ELR (cell line): ENCODE data around the gene PDZD11.
"Not testable (repeated sequence)": the region's sequence is repeated elsewhere in the genome, so short reads cannot be mapped to it uniquely, and the experiment has no call there.

ENCODE experiments used
- DNase-seq: peaks from one replicate; pipeline ENCODE4 v3.0.0-alpha.2; 2015; ENCODE audit warnings: low read depth

PDZD11 gene, protein sequence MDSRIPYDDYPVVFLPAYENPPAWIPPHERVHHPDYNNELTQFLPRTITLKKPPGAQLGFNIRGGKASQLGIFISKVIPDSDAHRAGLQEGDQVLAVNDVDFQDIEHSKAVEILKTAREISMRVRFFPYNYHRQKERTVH

DNA sequence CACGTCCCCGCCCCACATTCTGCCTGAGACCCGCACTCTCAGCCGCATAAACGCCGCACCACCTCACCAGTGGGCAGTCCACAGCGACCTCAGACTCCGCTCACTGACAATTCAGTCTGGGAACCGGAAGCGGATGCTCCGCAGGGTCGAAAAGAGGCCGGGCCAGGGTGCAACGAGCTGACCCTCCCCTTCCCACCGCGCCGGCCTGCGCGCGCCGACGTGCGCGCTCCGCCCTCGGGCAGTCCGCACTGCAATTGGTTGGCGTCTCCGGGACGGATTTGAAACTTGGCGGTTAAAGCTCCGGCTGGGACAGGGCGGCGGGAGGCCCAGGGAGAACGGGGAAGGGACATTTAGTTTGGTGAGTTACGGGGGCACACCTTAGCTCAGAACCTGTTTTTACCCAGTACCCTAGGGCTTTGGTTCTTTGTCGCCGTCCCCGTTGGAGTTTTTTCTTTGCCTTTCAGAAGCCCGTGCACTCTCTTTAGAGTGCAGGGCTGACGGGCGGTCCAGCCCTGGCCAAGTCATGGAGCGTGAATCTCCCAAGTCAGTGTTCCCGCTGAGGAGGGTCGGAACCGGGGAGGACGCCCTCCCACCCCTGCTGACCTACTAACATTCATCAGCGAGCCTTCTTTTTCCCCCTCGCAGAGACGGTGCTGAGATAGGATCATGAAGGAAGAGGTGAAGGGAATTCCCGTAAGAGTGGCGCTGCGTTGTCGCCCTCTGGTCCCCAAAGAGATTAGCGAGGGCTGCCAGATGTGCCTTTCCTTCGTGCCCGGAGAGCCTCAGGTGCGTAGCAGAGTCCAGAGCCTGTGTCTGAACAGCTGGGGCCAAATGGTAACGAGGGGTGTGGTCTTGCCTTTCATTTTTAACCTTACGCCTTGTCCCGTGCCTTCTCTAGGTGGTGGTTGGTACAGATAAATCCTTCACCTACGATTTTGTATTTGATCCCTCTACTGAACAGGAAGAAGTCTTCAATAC is at the start of gene PDZD11, which contains the start of gene KIF4A:
PDZD11 (minus strand) TSS at position 135 of the 978 bp plus-strand sequence. CDS start 586 bp downstream, outside the sequence.
KIF4A (plus strand) TSS at position 312 of the 978 bp plus-strand sequence; CDS start at position 667, 355 bp downstream.
- DNase-seq = peak; percentile 86

DNA sequence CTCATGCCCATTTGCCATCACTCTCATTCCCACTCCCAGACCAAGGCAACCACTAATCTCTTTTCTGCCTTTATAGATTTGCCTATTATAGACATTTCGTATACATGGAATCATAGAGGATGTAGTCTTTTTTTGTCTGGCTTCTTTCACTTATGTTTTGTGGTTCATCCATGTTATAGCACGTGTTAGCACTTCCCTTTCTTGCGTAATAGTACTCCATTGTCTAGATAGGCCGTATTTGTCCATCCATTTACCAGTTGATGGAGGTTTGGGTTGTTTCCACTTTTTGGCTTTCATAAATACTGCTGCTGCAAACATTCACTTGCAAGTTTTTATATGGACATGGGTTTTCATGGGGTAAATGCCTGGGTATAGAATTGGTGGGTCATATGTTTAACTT is 48.6 kb upstream of the PDZD11 start:
- no peak for DNase-seq

DNA sequence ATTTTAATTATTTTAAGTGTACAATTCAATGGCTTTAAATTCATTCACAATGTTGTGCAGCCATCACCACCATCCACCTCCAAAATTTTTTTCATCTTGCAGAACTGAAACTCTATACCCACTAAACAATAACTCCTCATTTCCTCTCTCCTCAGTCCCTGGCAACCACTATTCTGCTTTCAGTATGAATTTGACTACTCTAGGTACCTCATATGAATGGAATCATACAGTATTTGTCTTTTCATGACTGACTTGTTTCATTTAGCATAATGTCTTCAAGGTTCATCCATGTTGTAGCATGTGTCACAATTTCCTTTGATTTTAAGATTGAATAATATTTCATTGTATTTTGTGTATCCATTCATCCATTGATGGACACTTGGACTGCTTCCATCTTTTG is 47.0 kb upstream of the PDZD11 start:
- no peak for DNase-seq

DNA sequence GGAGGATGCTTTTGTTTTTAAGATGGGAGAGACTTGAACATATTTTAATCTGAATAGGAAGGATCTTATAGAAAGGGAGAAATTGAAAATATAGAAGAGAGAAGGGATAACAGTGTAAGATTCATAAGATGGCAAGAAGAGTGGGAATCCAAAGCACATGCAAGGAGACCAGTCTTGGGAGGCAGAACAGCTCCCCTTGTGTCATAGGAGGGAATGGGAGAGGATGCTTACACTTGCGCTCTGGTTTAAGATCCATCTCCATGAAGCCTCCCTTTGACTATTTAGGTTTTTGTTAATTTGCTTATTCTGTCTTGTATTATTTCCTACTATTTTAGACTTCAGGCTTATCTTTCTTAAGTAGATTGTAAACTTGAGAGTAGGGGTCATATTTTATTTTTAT is 42.9 kb upstream of the PDZD11 start:
- peak; percentile 2 for DNase-seq

DNA sequence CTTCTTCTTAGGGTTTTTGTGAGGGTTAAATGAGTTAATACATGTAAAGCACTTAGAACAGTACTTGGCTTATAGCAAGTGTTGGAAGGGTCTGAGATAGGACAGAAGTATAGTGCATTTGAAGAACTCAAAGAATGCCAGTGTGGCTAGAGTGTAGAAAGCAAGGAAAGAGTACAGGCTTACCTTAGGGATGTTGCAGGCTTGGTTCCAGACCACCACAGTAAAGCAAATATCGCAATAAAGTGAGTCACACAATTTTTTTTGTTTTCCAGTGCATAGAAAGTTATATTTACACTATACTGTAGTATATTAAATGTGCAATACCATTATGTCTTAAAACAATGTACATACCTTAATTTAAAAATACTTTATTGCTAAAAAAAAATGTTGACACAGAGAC is 41.4 kb upstream of the PDZD11 start:
- DNase-seq = no peak

DNA sequence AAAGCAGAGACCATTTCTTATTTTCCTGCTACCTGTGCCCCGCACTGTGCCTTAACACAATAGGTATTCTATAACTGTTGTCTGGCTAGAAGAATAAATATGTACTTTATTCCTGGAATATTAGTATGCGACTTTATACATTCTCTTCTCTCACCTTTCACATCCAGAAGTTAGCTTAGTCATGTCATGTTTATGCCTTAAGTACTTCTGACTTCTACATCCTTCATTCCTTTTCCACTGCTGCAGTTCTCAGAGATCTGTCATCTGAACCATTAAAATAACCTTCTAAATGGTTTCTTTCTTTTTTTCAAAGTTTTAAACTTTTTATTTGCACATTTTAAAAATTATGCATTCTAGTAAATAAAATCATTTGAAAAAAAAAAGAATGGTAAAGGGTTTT is 34.6 kb upstream of the PDZD11 start:
- peak; percentile 3 for DNase-seq

DNA sequence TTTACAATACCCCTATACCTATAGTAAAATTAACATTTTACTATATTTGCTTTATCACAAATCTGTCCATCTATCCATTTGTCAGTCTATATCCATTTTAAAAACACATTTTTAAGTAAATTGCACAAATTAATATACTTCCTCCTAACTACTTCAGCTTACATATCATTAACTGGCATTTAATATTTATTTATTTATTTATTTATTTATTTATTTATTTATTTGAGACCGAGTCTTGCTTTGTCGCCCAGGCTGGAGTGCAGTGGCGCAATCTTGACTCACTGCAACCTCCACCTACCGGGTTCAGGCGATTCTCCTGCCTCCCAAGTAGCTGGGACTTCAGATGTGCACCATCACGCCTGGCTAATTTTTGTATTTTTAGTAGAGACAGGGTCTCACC is 33.9 kb upstream of the PDZD11 start:
- not testable (repeated sequence) for DNase-seq

DNA sequence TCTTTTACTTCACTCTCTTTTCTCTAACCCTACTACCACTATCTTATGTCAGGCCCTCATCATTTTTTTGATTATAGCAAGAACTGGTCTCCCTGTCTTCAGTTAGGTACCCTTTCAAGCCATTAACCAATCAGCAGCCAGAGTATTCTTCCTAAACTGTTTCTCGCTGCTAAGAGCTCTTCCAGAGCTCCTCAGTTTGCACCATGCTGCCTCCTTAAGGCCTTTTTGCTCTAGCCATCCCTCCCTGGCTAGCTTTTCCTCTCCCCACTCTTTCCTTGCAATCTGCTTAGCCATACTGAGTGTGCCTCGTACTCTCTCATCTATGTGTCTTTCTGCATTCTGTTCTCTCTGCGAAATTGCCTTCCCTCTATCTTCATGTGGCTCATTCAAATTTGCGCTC is 33.1 kb upstream of the PDZD11 start:
- no peak for DNase-seq

DNA sequence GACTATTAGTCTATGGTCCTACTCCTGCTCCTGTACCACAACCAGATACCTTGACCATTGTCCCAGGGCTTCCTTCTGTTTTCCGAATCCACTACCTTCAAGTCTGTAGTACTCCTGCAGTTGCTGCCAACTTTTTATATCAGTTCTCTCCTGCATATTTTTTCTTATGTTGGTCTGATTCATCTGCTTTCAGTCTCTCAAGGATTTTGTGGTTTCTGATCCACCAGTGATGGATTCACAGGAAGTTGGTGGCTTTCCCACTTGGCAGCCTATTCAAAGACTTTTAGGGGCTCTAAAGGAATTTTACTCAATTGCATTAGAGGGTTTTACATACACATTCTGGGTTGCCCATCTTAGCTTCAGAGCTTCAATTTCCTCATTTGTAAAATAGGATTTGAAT is 23.8 kb upstream of the PDZD11 start:
- DNase-seq = peak; percentile 61

DNA sequence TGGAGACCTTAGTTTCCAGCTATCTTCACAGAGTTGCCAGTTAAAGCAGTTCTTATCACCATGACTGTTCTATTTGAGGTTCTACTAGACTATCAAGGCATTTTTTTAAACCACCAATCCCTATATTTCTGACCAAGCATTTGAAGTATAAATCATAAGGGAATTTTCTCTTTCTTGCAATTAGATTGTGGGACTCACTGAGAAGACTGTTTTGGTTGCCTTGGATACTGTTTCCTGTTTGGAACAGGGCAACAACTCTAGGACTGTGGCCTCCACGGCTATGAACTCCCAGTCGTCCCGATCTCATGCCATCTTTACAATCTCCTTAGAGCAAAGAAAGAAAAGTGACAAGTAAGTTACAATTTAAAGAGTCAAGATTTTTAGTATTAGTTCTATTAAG is 12.0 kb upstream of the PDZD11 start:
- no peak for DNase-seq

DNA sequence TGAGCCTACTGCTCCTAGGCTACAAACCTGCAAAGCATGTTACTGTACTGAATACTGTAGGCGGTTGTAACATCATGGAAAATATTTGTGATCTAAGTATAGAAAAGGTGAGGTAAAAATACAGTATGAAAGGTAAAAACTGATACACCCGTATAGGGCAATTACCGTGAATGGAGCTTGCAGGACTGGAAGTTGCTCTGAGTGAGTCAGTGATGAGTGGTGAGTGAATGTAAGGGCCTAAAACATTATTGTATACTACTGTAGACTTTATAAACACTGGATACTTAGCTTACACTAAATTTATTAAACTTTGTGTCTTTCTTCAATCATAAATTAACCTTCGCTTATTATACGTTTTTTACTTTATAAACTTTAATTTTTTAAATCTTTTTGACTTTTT is 3.9 kb upstream of the PDZD11 start:
- DNase-seq = peak; percentile 59

DNA sequence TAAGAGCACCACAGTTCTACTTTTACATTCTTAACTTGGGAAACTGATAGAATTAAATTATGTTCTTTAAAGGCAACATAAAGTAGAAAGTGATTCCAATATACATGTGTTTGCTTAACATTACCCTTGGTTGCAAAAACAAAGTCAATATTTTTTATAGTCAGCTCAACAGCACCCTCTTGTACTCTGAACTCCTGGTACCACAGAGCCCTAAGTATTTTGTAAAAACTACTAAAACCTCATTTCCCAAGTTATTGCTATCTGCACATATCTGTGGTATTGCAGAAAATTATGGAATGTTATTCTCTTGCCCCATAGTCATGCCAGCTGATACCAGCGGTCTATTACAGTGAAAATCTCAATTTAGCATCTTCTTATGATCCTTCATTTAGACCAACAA is 3.1 kb upstream of the PDZD11 start:
- peak; percentile 2 for DNase-seq

DNA sequence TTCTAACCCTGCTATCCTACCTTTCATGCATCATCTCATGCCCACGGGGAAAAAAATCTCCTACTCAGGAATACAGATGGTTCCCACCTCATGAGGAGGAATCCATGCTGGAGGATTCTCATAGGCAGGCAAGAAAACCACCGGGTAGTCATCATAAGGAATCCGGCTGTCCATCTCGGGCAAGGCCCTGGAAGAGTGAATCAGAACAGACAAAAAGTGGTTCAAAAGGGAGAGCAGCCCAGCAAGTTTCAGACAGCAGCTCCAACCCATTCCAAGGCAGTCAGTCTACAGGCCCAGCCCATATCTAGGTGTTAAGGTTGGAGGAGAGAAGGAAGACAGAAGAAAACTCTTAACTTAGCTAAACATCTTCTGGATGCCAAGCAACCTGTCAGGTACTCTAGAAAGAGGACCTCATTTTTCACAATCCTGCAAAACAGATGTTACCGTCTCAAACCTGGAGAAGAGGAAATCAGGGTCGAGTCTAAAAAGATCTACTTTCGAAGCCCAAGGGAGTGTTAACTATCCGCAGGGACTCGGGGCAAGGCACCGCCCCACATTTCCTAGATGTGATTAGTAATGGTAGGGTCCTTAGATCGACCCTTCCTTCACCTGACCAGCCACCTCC is 447 bp downstream of the PDZD11 start:
- peak; percentile 61 for DNase-seq

DNA sequence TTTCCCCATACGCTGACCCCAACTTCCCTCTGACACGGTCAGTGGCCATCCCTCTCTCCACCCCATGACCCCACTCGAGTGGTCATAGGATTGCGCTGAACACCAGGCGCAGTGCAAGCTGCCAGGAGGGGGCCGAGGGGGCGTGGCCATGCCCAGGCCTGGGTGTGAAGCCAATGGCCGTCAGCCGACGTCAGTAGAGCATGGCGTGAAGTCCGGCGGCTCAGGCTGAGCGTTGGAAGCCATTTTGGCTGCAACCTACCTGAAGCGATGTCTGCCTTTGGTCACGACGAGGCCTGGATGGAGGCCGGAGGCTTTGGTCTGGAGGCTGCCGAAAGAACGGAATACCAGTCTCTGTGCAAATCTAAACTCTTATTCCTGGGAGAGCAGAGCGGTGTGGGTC is 7.8 kb downstream of the PDZD11 start, which contains the start of gene RAB41:
RAB41 (plus strand) TSS at position 222 of the 400 bp plus-strand sequence; CDS start at position 268, 46 bp downstream.
- DNase-seq = no peak

DNA sequence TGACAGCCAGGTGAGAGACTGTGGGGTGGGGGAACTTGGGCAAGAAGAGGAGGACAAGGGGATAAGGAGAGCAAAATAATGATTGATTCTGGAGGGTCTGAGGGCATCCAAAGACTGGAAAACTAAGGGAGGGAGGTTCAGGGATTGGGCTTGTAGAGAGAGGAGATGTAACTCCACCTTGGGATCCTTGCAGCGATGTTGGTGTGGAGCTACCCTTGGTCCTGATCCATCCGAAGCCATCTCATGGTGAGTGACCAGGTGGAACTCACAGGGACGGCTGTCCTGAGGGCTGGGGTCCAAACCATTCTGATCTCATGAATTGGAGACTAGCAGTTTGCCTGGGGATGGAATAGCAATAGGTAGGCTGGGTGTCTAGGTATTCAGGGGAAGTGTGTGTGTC is 9.2 kb downstream of the PDZD11 start:
- no peak for DNase-seq

DNA sequence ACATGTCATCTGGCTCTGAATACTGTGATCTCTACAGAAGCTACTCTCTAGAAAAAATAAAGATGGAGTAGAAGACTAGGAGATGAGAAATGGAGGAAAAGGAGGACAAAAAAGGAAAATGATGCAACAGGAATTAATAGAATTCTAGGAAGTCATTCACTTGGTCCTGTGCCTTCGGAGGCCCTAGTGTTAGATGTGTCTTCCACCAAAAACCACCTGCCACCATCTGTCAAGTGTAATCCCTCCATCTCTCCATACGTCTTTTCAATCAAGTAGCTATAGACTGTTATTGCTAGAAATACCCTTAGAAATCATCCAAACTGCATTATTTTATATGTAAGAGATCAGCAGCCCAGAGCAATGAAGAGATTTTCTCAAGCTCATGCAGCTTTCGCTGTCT is 10.6 kb downstream of the PDZD11 start:
- no peak for DNase-seq

DNA sequence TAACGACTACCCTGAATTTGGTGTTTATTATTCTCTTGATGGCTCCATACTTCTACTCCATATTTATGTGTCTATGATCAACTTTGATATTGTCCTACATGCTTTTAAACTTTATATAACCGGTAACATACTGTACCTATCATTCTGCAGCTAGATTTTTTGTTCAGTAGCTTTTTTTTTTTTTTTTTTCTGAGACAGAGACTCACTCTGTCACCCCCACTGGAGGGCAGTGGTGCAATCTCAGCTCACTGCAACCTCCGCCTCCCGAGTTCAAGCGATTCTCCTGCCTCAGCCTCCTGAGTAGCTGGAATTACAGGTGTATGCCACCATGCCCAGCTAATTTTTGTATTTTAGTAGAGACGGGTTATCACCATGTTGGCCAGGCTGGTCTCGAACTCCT is 15.7 kb downstream of the PDZD11 start:
- DNase-seq = not testable (repeated sequence)

DNA sequence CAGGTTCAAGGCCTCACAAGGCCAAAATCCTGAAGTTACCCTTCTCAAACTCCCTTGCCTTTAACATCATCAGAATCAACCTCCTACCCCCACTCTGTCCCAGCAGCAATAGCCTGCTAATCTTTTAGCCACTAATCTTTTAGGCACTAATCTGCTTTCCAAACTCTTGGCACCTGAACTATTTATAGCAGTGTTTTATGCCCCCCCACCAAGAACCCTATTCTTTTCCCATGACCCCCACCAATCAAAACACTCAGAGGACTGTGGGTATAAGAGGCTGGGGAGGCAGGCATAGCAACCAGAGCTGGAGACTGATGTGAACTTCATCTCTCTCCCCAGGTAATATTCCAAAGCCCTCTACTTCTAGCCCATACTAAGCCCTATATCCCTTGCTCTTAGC is 21.7 kb downstream of the PDZD11 start, which contains the start of gene ARR3:
ARR3 (plus strand) TSS at position 301 of the 400 bp plus-strand sequence. CDS start 1,052 bp downstream, outside the sequence.
- DNase-seq = no peak

DNA sequence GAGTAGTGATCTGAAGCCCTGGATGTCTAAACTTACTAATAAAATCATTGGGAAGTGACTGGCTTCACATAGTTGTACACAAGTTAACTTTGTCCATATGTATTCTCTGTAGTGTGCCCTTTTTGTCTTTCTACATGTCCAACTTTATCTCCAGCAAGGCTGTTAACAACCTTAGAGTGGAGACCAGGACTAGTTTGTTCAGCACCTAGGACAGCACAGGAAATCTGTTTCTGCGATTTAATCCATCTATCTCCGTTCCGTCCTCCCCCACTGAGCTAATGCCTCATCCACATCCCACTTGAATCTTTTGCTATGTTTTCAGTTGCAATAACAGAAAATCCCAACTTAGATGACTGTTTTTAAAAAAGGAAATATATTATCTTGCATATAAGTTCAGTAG is 24.9 kb downstream of the PDZD11 start:
- no peak for DNase-seq

DNA sequence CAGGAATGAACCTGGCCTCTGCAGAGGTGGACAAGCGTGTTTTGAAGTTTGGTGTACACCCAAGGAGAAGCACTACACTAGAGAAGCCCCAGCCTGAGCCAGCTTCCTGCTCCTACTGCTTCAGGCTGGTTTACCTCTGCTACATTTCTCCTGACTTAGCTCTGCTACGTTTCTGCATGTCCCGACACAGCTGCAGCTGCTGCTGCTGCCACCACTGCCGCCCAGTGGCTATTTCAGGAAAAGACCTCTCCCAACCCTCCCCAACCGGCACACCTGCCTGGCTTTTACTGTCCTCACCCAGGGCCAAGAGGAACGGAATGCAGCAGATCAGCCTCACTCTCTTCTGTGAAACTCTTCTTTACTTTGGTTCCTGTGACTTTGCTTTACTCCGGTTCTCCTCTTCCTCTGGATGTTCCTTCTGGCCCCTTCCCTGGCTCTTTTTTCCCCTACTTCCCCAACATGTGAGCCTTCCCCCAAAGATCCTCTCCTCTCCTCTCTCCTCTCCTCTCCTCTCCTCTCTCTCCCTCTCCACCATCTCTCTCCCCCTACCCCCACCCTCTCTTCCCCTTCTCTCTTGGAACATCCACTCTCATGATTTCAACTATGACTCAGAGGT is 26.7 kb downstream of the PDZD11 start:
- peak; percentile 47 for DNase-seq

DNA sequence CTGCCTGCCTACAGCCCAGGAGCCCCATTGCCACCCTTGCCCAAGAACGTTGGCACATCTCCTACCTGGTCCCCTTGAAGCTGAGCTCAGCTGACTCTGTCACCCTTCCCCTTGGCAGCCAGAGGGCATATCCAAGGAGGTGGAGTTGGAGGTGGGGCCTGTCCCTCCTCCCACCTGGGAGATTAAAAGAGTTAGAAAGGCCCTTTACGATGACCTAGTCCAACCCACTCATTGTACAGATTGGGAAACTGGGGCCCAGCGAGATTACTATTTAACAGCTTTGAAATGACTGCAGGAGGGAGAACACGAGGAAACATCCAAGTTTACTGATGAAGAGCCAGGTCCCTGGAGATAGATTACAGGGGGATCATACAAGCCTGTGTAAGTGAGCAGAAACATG is 29.6 kb downstream of the PDZD11 start, which contains the start of gene P2RY4:
P2RY4 (minus strand) TSS at position 101 of the 400 bp plus-strand sequence. CDS start 580 bp downstream, outside the sequence.
- no peak for DNase-seq
